ENCODE measurements around the gene EPC1.
A peak's percentile ranks its signal among the peaks of the same experiment; 100 is the strongest.
"Not testable (repeated sequence)": the region's sequence is repeated elsewhere in the genome, so short reads cannot be mapped to it uniquely, and the experiment has no call there.

EPC1 gene

DNA sequence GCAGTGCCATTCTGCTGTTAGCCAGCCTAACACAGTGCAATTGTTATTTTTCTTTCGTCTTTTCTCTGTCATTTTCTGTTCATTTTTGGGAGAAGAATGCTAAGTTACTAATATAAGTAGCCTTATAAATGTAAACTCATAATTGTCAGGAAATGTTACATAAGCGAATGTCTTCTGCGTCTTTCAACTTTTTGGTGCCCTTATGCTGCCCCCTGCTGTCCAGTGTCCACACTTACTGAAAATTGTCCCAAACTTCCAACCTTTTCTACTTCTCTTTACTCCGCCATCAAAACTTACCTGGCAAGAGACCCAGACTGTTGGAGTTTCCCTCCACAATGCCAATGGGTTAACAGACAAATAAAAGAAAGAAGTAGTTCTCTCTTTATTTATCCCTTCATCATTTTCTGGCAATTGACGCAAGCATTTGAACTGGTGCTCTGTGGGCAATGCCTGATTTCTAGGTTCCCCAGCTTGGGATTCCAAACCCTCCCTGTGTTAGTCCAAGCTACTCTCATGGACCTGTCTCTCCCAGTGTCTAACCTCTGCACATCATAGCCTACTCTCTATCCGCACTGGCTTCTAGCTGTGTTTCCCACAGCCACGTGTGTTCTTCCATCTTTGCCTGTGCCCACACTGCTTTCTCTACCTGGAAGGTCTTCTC is 21.0 kb upstream of the EPC1 start:
- peak; percentile 60 for DNase-seq

DNA sequence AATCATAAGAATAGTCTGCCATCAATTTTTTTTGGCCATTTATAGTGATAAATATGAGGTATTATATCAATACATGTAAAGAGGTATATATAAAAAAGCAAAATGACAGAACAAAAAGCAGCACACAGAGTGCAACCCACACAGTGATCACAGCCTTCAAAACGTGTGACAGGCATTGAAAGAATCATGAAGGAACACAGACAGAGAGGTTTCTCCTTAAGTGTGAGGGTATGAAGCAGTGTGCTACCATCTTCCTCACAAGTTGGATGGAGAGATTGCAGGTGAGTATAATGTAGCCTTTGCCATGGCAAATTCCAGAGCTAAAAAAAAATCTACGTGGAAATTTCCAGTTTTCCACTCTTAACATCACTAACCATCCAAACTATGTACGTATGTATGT is 19.6 kb upstream of the EPC1 start:
- DNase-seq = no peak

DNA sequence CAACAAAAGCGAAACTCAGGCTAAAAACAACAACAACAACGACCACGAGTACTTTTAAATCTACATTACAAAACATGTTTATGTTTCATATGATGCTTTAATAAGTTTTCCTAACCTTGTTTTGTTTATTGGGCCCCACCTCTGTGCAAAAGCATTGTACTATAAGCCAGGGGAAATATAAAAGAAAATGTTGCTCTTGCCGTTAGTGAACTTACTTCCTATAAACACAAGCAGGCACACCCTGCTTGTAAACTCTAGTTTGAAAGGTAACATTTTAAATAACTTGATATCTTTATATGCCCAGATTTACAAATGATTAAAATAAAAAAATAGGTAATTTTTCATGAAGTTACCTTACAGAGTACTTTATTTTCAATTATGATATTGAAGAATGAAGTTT is 19.2 kb upstream of the EPC1 start:
- DNase-seq = no peak

DNA sequence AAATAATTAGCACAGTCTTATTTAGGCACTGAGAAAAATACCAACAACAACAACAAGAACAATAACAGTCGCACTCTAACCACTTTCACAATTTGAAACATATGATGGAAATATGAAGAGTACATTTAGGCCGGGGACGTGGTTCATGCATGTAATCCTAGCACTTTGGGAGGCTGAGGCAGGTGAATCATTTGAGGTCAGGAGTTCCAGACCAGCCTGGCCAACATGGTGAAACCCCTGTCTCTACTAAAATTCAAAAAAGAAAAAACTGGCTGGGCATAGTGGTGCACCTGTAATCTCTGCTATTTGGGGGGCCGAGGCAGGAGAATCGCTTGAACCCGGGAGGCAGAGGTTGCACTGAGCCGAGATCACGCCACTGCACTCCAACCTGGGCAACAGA is 18.4 kb upstream of the EPC1 start:
- DNase-seq = not testable (repeated sequence)

DNA sequence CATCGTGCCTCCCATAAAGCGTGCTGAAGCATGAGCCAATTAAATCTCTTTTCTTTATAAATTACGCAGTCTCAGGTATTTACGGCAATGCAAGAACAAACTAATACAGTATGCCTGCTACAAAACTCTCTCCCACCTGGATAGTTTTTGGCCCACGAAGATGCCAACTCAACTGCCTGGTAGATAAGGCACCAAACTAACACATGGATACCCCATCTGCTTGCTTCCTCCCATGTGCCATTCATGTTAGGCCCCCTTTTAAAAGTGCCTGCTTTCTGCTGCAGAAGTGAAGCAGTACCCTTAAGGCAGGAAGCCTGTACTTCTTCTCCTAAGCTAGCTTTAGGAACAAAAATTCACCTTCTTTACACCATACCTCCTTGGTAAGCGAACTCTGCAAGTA is 15.6 kb upstream of the EPC1 start:
- no peak for DNase-seq

DNA sequence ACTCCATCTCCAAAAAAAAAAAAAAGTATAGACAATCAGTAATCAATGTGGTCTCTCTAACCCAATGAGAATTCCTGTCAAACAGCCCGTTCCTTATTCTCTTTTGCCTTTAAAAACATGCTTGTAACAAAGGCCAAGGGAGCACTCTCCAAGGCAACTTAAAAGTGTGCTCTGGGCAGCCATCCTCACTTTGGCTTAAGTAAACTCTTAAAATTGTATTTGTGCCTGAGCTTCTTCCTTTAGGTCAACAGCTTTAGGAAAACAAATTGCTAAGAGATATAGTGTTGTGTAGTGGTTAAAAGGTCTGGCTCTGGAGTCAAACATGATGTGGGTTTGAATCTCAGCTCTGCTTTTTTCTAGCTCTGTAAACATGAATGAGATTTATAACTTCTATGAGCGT is 13.9 kb upstream of the EPC1 start:
- no peak for DNase-seq

DNA sequence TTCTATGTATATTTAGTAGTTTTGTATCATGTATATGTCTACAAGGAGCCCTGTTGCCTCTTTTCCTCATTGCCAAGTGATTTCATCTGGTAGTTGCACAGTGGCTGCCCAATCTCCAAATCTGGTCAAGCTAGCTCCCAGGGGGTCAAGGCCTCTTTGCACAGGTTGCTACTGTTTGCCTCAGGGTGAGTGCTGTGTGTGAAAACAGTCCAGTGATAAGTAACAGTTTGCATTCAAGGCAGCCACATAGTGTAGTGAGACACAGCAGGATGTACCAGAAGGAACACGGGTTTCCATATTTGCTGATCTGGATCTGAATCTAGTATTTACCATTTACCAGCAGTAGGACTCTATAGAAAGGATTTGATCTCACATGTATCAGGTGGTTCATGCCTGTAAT is 13.3 kb upstream of the EPC1 start:
- no peak for DNase-seq

DNA sequence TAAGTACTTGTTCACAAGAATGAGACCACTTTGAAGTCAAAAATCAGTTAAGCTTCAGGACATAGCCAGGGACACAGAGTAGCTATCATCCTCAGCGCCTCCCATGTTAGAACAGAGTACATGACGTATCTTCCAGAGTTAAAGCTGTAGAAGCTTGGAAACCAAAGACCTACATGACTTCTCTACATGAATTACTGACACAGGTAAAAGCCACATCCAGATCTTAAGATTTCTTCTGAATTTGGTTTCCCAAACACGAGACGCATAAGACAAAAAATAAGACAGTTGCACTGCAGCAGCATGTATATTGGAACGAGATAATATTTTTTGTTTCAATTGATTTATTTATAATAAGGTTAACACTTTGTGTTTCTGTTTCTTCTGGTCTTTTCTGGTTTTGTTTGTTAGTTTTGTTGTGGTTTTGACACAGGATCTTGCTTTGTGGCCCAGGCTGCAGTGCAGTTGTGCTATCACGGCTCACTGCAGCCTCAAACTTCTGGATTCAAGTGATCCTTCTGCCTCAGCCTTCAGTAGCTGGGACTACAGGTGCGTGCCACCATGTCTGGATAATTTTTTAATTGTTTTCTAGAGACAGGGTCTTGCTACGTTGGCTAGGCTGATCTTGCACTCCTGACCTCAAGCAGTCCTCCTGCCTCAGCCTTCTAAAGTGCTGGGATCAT is 10.2 kb upstream of the EPC1 start:
- DNase-seq = no peak

DNA sequence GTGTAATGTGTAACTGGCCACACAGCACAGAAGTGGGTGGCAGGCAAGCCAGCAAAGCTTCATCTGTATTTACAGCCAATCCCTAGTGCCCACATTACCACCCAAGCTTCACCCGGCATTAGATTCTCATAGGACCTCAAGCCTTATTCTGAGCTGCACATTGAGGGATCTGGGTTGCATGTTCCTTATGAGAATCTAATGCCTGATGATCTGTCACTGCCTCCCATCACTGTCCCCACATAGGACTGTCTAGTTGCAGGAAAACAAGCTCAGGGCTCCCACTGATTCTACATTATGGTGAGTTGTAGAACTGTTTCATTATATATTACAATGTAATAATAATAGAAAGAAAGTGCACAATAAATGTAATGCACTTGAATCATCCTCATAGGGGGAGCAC is 7.7 kb upstream of the EPC1 start:
- not testable (repeated sequence) for DNase-seq

DNA sequence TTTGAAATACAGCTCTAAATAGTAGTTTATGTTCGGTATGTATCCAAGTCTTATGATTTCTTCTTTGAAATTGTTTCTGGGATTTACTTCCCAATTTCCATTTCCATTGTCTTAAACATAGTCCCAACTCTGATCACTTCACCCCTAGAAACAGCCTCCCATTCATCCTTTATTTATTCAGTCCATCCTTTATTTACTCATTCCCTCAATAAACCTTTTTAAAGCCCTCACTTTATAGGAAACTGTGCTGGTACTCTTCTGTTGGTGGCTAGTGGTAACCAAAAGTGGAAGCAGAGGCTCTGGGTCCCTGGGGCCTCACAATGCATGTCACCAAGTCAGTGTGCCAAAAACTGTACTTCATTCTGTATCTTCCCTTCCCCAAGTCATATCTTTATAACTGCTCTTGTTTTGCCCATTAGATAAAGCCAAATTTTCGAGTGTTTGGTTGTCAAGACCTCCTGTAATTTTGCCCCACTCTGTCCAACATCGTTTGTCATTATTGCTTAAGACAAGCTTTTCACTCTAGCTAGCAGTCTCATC is 3.9 kb upstream of the EPC1 start:
- no peak for DNase-seq

DNA sequence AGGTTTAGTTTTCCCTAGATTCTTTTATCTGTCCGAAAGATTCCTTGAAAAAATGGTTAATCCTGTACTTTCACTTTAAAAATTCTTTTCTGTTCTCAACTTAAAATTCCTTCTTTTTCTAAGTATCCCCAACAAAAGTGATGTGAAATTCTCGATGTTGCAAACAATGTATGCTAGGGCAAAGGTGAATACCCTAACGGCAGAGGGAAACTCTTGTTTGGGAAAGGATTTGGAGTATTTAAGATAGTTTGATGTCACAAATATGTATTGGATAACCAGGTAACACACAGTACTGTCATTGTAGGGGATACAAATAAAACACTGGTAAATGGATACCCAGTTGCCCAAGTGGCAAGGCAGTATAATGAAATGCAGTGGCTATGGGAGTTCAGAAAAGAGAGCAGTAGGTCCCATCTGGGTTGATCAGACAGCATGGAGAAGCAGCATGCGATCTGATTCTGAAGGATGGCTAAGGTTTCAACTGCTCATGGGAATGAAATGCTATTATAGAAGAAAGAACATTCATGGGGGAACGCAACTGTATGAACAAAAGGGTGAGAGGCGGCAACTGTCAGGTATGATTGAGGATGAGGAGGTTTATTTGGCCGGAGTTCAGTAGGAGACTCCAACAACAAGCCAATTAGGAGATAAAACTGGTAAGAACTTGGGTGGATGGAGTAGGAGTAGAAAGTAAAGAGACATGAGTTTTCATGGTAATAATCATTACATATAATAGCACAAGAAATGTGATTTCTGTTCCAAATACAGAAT is 3.2 kb upstream of the EPC1 start:
- no peak for DNase-seq

DNA sequence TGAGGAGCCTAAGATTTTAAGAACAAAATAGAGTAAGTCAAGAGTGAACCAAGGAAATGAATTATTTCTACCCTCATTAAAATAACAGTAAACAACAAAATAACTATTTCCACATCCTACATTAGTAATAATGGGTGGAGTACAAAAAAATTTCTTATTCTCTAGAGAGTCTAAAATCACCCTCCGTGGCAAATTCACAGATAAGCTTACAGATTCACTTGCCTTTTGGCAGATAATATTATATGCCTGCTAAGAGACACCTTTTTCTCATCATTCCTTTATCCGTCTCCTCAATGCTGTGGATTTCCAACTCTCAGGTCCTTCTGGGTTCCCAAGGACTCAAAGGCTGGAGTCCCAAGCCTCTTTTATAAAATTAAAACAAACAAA is 2.2 kb upstream of the EPC1 start:
- no peak for DNase-seq

DNA sequence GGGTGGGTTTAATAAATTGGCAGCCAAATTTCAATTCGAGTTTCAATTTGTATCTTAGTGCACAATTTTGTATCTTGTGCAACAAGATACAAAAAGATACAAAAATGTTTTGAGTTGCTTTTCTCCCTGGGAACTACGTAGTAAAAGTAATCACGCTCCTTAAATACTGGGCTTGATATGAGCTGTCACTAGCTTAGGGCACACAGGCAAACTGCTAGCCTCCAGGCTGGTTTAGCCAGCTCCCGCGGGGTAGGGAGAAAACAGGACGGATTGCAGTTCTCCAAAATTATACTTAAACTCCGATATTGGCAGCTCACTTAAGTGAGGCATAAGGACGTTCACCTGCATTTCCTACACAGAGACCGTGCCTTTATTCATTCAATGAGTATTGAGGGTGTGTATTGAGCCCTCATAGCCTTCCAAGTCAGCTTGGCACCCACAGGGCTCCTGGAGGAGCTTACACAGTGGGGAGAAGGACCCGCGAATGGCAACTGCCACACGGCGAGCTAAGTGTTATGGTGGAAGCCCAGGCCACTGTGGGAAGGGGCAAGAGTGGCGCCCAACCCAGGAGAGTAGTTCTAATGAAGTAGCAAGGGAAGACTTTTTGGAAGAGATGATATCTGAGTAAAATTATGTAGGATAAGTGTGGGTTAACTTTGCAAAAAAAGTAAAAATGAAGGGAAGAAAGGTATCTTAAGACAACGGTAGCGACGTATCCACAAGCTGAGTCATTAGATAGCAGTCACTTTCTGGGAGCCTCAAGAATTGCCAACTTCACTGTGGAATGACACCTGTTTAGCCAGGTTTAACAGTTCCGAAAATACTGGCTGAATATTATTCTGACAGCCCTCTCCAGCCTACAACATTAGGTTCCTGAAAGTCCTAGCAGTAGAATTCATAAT is 1.6 kb upstream of the EPC1 start:
- DNase-seq = no peak

DNA sequence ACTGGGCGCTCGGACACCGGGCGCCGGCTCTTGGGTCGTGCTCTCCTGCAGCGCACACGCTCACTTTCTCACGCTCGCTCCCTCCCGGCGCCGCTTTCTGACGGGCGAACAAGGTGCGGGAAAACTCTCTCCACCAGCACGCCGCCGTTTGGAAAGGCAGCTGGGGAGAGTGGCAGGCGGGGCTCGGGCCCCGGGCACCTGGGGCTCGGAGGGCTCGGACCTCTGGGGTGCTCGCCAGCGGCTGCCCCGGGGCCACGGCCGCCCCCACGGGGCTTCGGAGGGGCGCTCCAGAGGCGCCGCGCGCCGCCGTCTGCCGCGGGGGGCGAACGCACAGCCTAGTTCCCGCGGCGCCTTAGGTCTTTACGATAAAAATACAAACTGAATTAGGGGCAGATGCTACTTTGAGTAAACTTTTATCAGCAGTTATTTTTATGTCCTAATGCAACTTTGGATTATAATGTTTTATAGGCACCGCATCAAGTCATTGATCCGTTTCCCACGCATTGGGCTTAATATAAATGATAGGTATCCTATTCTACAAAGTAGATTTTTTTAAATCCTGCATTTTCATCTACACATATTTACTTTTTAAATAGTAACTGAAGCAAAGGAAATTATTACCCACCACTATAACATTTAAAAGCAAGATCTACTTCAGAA is 535 bp upstream of the EPC1 start:
- DNase-seq = no peak

DNA sequence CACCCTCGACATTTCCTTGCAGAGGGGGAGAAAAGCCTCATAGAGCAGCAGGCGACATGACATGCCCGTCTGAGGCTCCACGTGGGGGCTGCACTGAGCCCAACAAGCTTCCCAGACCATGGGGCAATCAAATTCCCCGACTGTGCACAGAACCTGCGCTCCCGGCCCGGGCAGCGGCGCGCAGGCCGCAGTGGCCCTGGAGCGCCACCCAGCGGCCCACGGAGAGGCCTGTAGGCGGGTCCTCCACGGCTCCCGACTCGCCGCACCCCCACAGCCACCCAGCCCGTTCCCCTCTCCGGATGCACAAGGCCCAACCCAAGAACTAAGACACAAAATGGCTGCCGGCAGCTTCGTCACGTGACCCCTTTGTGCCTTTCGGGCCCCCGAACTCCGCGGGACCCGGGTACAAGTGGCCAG is 816 bp downstream of the EPC1 start:
- peak; percentile 90 for DNase-seq

DNA sequence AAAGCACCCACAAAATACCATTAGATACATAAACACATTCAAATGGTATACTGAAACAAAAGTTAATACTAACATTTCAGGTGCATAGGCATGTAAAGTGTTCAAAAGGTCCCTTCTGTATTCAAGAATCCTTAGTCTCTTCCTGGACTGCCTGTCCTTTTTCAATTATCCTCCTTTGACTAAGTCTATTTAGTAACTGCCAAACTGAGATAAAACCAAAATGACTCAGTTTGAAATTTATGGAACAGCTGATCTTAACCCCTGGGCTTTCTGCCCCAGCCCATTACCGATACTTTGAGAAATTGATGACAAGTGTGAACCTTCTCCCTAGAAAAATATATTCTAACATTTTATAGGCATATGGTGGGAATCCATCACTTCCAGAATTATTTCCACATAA is 5.4 kb downstream of the EPC1 start:
- DNase-seq = no peak

DNA sequence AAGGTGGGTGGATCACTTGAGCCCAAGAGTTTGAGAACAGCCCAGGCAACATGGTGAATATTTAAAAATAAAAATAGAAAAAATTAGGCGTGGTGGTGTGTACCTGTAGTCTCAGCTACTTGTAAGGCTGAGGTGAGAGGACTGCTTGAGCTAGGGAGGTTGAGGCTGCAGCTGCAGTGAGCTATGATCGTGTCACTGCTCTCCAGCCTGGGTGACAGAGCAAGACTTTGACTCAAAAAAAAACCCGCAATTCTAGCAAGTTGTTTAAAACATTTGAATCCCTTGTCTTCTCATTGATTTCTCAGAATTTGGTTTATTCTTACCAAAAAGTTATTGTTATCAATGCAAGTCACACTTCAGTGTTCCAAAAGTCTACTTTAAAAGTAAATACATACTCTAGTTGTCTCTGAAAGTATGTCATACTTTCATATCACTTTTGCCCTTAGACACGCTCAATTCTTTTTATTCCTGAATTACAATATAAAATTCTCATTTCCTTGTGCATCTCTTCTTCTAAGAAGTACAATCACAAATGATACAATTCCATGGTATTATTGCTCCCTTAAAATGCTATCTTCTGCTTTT is 6.3 kb downstream of the EPC1 start:
- DNase-seq = no peak

DNA sequence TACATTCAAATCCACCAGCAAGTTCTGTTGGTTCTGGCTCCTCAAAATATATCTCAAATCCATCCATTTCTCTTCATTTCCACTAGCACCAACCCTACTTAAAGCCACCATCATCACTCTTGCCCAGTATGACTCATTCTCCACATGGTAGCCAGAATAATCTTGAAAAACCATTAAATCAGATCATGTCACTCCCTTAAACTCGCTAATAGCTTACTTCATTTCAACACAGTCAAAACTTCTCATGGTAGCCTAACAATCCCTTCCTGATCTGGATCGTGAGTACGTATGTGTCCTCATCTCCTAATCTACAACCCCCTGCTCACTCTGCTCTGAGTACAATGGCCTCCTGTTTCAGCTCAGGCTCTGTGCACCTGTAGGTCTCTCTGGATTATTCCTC is 8.7 kb downstream of the EPC1 start:
- DNase-seq = no peak

DNA sequence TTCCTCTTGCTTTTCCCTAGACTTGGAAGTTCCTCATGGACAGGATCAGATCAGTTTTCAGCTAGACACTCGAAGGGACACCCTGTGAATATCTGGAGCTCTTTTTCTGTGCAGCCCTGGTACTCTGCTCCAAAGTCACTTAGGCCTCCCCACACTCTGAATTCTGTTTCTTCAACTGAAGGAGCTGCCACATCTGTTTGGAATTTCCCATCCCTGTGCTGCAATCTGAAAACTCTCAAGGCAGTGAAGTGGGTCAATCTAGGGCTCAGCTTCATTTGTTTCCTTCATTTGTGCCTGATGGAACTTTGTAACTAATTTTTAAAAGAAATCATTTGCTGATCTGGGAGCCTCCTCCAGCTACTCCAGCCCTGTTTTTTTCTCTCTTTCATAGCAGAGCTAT is 9.6 kb downstream of the EPC1 start:
- DNase-seq = no peak

DNA sequence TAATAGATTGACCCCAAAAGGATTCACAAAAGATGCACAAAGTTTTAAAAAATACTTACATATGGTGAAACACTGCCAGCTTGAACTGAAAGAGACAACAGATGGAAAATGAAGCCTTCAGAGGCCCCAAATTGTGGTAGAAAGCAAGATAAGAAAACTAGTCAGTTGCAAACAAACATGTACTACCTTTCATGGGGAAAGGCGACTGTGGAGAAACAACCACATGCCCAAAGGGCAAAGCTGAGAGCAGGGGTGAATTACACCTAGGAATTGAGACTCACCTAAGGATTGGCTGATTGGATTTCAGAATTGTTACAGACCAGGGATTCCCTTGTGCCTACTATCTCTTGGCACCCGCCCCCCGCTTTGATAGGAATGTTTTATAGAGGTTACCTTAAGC is 13.1 kb downstream of the EPC1 start:
- no peak for DNase-seq

DNA sequence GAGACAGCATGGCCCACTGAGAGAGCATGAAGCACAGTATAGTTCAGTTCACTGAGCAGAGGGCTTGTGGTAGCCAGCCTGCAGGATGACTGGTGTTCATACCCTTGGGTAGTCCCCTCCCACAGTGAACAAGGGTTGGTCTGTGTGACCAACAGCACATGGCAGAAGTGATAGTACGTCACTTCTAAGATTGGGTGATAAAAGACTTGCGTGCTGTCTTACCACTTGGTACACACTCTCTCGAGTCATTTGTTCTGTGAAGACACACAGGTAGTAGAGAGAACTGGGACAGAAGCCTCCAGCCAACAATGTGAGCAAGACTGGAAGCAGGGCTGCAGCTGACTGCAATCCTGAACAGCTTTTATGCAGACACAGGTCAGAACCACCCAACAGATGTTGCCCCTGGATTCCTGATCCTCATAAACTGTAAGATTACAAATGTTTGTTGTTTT is 14.6 kb downstream of the EPC1 start:
- peak; percentile 66 for DNase-seq

DNA sequence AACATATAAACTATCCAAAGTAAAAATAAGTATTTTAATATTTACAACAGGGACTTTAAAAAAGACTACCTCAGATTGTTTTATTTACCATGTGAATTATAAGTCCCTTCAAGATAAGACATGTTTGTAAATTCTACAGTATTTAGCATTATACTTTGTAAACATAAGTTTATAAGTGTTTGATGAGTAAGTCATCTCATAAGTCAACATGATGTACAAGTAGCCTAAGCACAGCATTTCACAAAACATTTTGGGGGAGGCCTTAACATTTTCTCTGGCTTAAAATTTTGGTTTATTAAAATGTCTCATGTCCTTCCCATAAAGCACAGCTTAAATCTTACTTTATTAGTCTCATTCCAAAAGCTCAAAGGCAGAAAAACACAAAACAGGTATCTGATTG is 15.4 kb downstream of the EPC1 start:
- DNase-seq = no peak
